ENCODE results near the gene ADD1.

- TF ChIP-seq YY1 (IDR thresholded peaks at IDR 0.05; ENCODE audit: insufficient read depth, insufficient read length): no peak
- TF ChIP-seq ZNF274 (IDR thresholded peaks at IDR 0.05; ENCODE audit: low read depth, low read length): no peak
- no peak for TF ChIP-seq SUZ12 (IDR thresholded peaks at IDR 0.05; ENCODE audit: extremely low read depth, insufficient read depth, insufficient read length)
Measured at GRCh38 chr4:2962614-2963174, 119.0 kb downstream of the ADD1 start.

Data from NT2/D1 (cell line).